Measurements from ENCODE around the gene TNFRSF9.

GRCh38 chr1:7884757-7885156, 55.9 kb downstream of the TNFRSF9 start:
- TF ChIP-seq EZH2 (IDR thresholded peaks at IDR 0.05) (no peak), POLR2AphosphoS5 (IDR thresholded peaks at IDR 0.05; ENCODE audit: borderline replicate concordance, low read depth, low read length) (no peak)
